Rectal smooth muscle tissue (tissue), 1 donor: ENCODE measurements around the gene SLIRP.
A peak's percentile ranks its signal among the peaks of the same experiment; 100 is the strongest.
"Not testable (repeated sequence)": the region's sequence is repeated elsewhere in the genome, so short reads cannot be mapped to it uniquely, and the experiment has no call there.

ENCODE experiments used
- H3K27ac ChIP-seq: one replicate; pipeline ENCODE4 v1.7.0; 2013; ENCODE audit warnings: low read depth, low read length, inconsistent platforms
- H3K27me3 ChIP-seq: one replicate; pipeline ENCODE4 v1.7.0; 2013; ENCODE audit warnings: low read length; ENCODE audit not compliant: control insufficient read depth, insufficient read depth
- H3K36me3 ChIP-seq: one replicate; pipeline ENCODE4 v1.7.0; 2013; ENCODE audit warnings: low read length; ENCODE audit not compliant: control insufficient read depth, insufficient read depth
- H3K4me1 ChIP-seq: one replicate; pipeline ENCODE4 v1.7.0; 2013; ENCODE audit warnings: low read length; ENCODE audit not compliant: control insufficient read depth, insufficient read depth
- H3K4me3 ChIP-seq: one replicate; pipeline ENCODE4 v1.7.0; 2013; ENCODE audit warnings: low read length
- H3K9ac ChIP-seq: one replicate; pipeline ENCODE4 v1.7.0; 2013; ENCODE audit warnings: low read length

SLIRP gene

GRCh38 chr14:77708749-77709148, 846 bp downstream of the SLIRP start:
- H3K4me1 ChIP-seq, result peaks cover 22% of the 10 kb centered on the region
- peak overlapping the region; percentile 99 for H3K4me3 ChIP-seq
- H3K27ac ChIP-seq, result no peak overlapping the region
- H3K27me3 ChIP-seq, result no peaks in the 10 kb centered on the region
- H3K36me3 ChIP-seq, result peaks cover 12% of the 10 kb centered on the region
- no peak overlapping the region for H3K9ac ChIP-seq

- Histone ChIP-seq H3K27ac (no peak overlapping the region), H3K9ac (no peak overlapping the region), H3K27me3 (no peaks in the 10 kb centered on the region), H3K36me3 (peaks cover 9% of the 10 kb centered on the region), H3K4me1 (peaks cover 22% of the 10 kb centered on the region), H3K4me3 (no peak overlapping the region)
Observed at GRCh38 chr14:77709412-77709811, 1.5 kb downstream of the SLIRP start.

DNA sequence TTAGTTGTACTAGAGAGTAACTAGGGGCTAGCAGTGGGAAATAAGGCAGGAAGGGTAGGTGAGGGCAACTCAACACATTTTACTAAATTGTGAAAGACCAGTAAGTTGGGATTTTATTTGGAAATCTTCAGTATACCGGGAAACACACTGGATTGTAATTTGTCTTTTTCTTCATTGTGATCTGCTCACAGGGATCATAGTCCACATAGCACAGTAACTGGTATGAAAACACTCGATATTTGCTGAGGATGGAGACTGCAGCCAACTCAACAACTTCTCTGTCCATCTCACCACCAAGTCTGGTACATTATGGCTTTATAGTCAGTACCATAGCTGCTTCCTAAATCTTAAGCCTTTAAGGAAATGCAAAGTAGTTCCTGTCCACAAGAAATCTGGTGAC, 2.5 kb downstream of the SLIRP start:
- no peak overlapping the region for H3K27ac ChIP-seq
- peaks cover 10% of the 10 kb centered on the region for H3K36me3 ChIP-seq
- no peak overlapping the region for H3K9ac ChIP-seq
- no peaks in the 10 kb centered on the region for H3K27me3 ChIP-seq
- H3K4me1 ChIP-seq, result peaks cover 22% of the 10 kb centered on the region
- H3K4me3 ChIP-seq, result no peak overlapping the region

- H3K4me1 ChIP-seq, result no peaks in the 10 kb centered on the region
- no peak overlapping the region for H3K4me3 ChIP-seq
- no peaks in the 10 kb centered on the region for H3K27me3 ChIP-seq
- H3K36me3 ChIP-seq, result peaks cover 17% of the 10 kb centered on the region
- no peak overlapping the region for H3K9ac ChIP-seq
- H3K27ac ChIP-seq, result no peak overlapping the region
Observed at GRCh38 chr14:77714926-77715325, 7.0 kb downstream of the SLIRP start.

GRCh38 chr14:77717608-77718305, 9.9 kb downstream of the SLIRP start:
- Histone ChIP-seq H3K4me1 (no peaks in the 10 kb centered on the region), H3K4me3 (no peak overlapping the region), H3K36me3 (peaks cover 19% of the 10 kb centered on the region), H3K27ac (no peak overlapping the region), H3K9ac (no peak overlapping the region), H3K27me3 (no peaks in the 10 kb centered on the region)

GRCh38 chr14:77721437-77721836, 13.5 kb downstream of the SLIRP start:
- H3K36me3 ChIP-seq, result peaks cover 23% of the 10 kb centered on the region

DNA sequence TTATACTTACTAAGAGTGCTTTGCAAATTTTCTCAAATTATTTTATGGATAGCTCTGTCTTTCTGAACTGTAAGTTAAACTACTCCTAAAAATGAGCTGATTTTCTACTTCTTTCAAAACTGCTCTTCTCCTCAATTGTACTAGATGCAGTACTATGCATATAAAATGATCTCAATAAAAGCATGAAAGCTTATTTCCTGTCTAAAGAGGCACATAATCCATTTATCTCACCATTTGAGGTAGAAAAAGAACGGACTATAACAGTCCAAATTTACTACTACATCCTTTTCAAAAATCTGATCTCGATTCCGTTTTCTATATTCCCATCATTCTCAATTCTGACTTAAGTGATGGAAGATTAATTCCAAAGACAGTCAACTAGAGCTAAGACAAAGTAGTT, 14.4 kb downstream of the SLIRP start:
- H3K27me3 ChIP-seq, result no peaks in the 10 kb centered on the region
- H3K36me3 ChIP-seq, result peaks cover 26% of the 10 kb centered on the region
- no peak overlapping the region for H3K4me3 ChIP-seq
- no peaks in the 10 kb centered on the region for H3K4me1 ChIP-seq
- H3K9ac ChIP-seq, result no peak overlapping the region
- no peak overlapping the region for H3K27ac ChIP-seq

More at GRCh38 chr14:77721437-77721836, 13.5 kb downstream of the SLIRP start:
- no peaks in the 10 kb centered on the region for H3K4me1 ChIP-seq
- H3K27me3 ChIP-seq, result no peaks in the 10 kb centered on the region
- no peak overlapping the region for H3K9ac ChIP-seq
- H3K27ac ChIP-seq, result no peak overlapping the region
- H3K4me3 ChIP-seq, result no peak overlapping the region

GRCh38 chr14:77730976-77731497, 23.1 kb downstream of the SLIRP start:
- H3K4me3 ChIP-seq, result no peak overlapping the region
- H3K27me3 ChIP-seq, result no peaks in the 10 kb centered on the region
- H3K36me3 ChIP-seq, result peaks cover 32% of the 10 kb centered on the region
- no peak overlapping the region for H3K27ac ChIP-seq
- no peak overlapping the region for H3K9ac ChIP-seq
- H3K4me1 ChIP-seq, result no peaks in the 10 kb centered on the region

GRCh38 chr14:77738559-77739250, 30.8 kb downstream of the SLIRP start:
- H3K36me3 ChIP-seq, result peaks cover 18% of the 10 kb centered on the region
- H3K27me3 ChIP-seq, result no peaks in the 10 kb centered on the region
- no peak overlapping the region for H3K27ac ChIP-seq
- no peaks in the 10 kb centered on the region for H3K4me1 ChIP-seq
- no peak overlapping the region for H3K9ac ChIP-seq
- H3K4me3 ChIP-seq, result no peak overlapping the region

- H3K27ac ChIP-seq, result no peak overlapping the region
- no peaks in the 10 kb centered on the region for H3K4me1 ChIP-seq
- no peak overlapping the region for H3K4me3 ChIP-seq
- H3K36me3 ChIP-seq, result peaks cover 16% of the 10 kb centered on the region
- H3K9ac ChIP-seq, result no peak overlapping the region
- H3K27me3 ChIP-seq, result no peaks in the 10 kb centered on the region
Observed at GRCh38 chr14:77741438-77741837, 33.5 kb downstream of the SLIRP start.

DNA sequence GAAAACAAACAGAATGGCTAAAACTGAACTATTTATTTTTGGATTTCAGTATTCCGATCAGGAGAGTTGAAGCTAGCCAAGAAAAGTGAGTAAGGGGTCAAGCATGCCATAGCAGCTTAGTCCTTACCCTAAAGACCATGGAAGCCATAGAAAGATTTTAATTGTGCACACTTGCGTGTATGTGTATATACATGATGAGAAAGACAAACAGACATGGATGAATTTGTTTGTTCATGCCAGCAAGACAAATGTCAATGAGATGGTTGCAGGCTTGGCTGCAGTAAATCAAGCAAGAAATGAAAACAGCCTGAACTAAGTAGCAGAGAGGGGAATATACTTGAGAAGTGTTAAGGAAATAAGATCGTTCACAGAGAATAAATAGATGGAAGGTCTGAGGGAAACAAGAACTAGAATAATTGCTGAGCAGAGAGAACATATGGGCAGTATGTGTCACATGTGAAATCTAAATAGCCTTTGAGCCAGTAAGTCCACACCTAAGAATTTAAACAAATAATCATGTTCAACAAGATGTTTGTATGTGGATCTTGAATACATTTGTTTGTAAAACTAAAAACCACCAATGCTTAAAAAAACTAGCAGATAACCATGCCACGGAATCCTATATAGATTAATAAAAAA, 38.3 kb downstream of the SLIRP start:
- Histone ChIP-seq H3K27ac (no peak overlapping the region), H3K27me3 (no peaks in the 10 kb centered on the region), H3K4me1 (no peaks in the 10 kb centered on the region), H3K4me3 (no peak overlapping the region), H3K9ac (no peak overlapping the region), H3K36me3 (peaks cover 16% of the 10 kb centered on the region)

DNA sequence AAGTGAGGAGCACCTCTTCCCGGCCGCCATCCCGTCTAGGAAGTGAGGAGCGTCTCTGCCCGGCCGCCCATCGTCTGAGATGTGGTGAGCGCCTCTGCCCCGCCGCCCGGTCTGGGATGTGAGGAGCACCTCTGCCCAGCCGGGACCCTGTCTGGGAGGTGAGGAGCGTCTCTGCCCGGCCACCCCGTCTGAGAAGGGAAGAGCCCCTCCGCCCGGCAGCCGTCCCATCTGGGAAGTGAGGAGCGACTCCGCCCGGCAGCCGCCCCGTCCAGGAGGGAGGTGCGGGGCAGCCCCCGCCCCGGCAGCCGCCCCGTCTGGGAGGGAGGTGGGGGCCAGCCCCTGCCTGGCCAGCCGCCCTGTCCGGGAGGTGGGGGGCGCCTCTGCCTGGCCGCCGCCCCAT, 39.5 kb downstream of the SLIRP start:
- H3K4me1 ChIP-seq, H3K27me3 ChIP-seq, H3K27ac ChIP-seq, H3K4me3 ChIP-seq, H3K9ac ChIP-seq: not testable (repeated sequence)
- H3K36me3 ChIP-seq, result peaks cover 16% of the 10 kb centered on the region
